Measurements from ENCODE around the gene BMF. TPM values are rescaled to one million over a fixed set of nuclear protein-coding genes. Genes with fewer than 3 reads are reported as not detected.

BMF gene
- total RNA-seq, 3 donors from 2014 or later, result 8.2 to 24.4 (median 9.3) TPM

DNA sequence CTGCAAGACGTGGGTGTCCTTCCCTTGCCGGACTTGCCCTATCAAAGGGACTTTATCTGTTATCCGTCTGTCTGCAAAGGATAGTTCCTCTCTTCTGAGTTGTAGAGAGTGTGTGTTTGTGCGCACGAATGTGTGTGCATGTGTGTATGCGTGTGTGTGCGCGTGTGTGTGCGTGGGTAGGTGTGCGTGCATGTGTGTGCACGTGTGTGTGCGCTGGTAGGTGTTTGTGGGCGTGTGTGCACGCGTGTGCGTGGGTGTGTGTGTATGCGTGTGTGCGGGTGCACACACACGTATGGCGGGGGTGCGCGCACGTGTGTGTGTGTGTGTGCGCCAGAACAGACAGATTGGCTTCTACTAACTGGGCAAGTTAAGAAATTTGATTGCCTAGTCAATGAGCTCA, 4.1 kb upstream of the BMF start:
- intact Hi-C loops (cut with DNase I; ENCODE audit: low total_unique reads), result no loop called here
- Histone ChIP-seq H3K36me3 (no peaks in the 10 kb centered on the region), H3K9me3 (no peaks in the 10 kb centered on the region), H3K4me3 (no peak overlapping the region), H3K4me1 (peaks cover 0 to 2% of the 10 kb centered on the region in 2 donors), H3K27me3 (no peaks in the 10 kb centered on the region), H3K27ac (no peak overlapping the region)
- TF ChIP-seq POLR2AphosphoS5 (IDR thresholded peaks at IDR 0.05) (no peak), POLR2A (IDR thresholded peaks at IDR 0.05) (no peak)
- TF ChIP-seq, protein P1, sequence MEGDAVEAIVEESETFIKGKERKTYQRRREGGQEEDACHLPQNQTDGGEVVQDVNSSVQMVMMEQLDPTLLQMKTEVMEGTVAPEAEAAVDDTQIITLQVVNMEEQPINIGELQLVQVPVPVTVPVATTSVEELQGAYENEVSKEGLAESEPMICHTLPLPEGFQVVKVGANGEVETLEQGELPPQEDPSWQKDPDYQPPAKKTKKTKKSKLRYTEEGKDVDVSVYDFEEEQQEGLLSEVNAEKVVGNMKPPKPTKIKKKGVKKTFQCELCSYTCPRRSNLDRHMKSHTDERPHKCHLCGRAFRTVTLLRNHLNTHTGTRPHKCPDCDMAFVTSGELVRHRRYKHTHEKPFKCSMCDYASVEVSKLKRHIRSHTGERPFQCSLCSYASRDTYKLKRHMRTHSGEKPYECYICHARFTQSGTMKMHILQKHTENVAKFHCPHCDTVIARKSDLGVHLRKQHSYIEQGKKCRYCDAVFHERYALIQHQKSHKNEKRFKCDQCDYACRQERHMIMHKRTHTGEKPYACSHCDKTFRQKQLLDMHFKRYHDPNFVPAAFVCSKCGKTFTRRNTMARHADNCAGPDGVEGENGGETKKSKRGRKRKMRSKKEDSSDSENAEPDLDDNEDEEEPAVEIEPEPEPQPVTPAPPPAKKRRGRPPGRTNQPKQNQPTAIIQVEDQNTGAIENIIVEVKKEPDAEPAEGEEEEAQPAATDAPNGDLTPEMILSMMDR (IDR thresholded peaks at IDR 0.05), result no peak
- DNase-seq (ENCODE audit: low spot score in 2 of 2), result no peak

DNA sequence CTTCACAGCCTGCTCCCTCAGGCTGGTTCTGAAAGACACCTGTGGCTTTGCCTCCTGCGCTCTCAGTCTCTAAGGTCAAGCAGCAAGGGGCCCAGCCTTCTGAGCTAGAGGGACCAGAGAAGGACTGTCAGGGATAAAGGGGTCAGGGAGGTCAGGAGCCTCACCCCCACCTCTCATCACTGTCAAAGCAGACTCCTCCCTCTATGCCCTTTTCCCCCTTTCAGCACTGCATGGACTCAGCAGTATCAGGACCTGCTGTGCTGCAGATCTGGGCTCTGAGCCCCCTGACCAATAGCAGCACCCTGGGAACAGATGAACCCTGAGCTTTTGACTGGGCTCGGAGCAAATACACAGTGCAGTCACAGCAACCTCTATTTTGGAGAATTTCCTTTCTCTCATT, 3.2 kb upstream of the BMF start:
- peaks cover 0 to 11% of the 10 kb centered on the region in 2 donors for H3K4me1 ChIP-seq
- H3K9me3 ChIP-seq, result no peaks in the 10 kb centered on the region
- H3K27me3 ChIP-seq, result no peaks in the 10 kb centered on the region
- no peak for TF ChIP-seq POLR2A (IDR thresholded peaks at IDR 0.05)
- TF ChIP-seq, protein P1 (IDR thresholded peaks at IDR 0.05), result no peak
- TF ChIP-seq POLR2AphosphoS5 (IDR thresholded peaks at IDR 0.05), result no peak
- intact Hi-C loops (cut with DNase I; ENCODE audit: low total_unique reads), result no loop called here
- DNase-seq (ENCODE audit: low spot score in 2 of 2), result no peak
- no peak overlapping the region for H3K27ac ChIP-seq
- H3K4me3 ChIP-seq, result no peak overlapping the region
- H3K36me3 ChIP-seq, result no peaks in the 10 kb centered on the region

DNA sequence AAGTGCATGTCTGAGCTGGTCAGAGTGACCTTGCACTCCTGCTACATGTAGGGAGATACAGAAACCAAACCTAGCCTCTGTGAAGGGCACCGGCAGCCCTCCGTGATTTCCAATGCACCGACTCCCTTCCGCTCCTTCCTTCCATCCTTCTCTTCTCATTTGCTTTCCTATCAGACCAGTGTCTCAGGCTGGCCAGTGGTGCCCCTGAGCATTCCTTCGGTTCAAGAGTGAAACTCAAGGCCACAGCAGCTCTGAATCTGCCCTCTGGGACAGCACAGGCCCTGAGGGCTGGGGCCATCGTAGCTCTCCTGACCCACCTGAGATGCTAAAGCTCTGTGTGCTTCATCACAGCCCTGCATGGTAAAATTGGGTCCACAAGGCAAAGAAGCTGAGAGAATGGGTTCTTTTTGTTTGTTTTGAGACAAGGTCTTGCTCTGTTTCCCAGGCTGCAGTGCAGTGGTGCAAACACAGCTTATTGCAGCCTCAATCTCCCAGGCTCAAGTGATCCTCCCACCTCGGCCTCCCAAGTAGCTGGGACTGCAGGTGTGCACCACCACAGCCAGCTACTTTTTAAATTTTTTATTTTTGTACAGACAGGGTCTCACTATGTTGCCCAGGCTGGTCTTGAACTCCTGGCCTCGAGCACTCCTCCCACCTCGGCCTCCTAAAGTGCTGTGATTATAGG, 2.3 kb upstream of the BMF start:
- Histone ChIP-seq H3K4me1 (peaks cover 0 to 13% of the 10 kb centered on the region in 2 donors), H3K27ac (no peak overlapping the region), H3K9me3 (no peaks in the 10 kb centered on the region), H3K27me3 (no peaks in the 10 kb centered on the region), H3K36me3 (no peaks in the 10 kb centered on the region), H3K4me3 (no peak overlapping the region)
- no peak for DNase-seq (ENCODE audit: low spot score in 2 of 2)
- intact Hi-C loops (cut with DNase I; ENCODE audit: low total_unique reads), result no loop called here
- TF ChIP-seq, protein P1 (IDR thresholded peaks at IDR 0.05), result no peak
- TF ChIP-seq POLR2A (IDR thresholded peaks at IDR 0.05) (no peak), POLR2AphosphoS5 (IDR thresholded peaks at IDR 0.05) (no peak)

DNA sequence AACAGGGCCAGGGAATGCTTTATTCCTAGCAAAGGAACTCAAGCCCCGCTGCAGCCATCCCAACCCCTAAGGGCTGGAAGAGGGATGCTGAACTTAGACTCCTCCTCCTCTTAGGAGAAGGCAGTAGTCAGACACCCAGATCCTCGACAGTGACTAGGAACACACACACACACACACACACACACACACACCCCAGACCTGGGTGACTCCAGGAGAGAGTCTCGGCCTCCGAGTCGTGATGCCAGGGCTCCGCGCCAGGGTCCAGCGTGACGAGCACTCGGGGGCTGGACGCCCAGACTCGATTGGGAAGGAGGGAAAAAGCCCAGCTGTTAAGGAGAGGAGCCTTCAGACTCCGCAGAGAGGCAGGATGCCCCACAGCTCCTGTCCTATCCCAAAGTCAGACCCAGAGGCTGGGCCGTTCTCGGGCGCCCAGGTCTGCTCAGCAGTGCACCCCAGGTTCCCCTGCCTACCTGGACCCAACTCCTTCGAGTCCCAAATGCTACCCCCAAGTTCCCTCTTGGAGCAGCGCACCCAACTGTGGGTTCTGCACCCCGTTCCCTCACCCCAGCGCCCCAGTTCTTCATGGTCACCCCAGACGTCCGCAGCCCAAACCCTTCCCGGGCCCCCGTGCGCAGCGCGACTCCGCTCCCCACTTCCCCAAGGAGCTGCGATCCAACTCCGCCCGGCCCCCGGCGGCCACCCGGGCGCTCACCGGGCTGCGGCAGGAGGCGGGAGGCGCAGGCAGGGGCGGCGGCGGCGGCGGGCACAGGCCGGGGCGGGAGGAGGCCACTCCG, 421 bp downstream of the BMF start:
- intact Hi-C loops (cut with DNase I; ENCODE audit: low total_unique reads), result loop anchor here (10.0 kb wide), 1 partner anchor 53 kb away; no protein-coding TSS in a partner anchor
- Histone ChIP-seq H3K4me1 (peaks cover 10 to 35% of the 10 kb centered on the region in 2 donors), H3K27ac (peak overlapping the region; percentile 91 to 96), H3K4me3 (peak overlapping the region; percentile 71 to 88 (median 87)), H3K36me3 (no peaks in the 10 kb centered on the region), H3K9me3 (no peaks in the 10 kb centered on the region), H3K27me3 (no peaks in the 10 kb centered on the region)
- TF ChIP-seq POLR2AphosphoS5 (IDR thresholded peaks at IDR 0.05) (peak in 1 of 3 donors; percentile 29), POLR2A (IDR thresholded peaks at IDR 0.05) (no peak)
- TF ChIP-seq, protein P1 (IDR thresholded peaks at IDR 0.05), result no peak
- peak in 1 of 2 donors; percentile 59 for DNase-seq (ENCODE audit: low spot score in 2 of 2)

Data from breast epithelium (tissue), 4 donors.